ENCODE data around the gene LTBP1. TPM values are rescaled to one million over a fixed set of nuclear protein-coding genes. Genes with fewer than 3 reads are reported as not detected.

The LTBP1 gene
- total and polyA plus RNA-seq, 5 donors from 2014 or later = 3.7 TPM; not detected in 4

DNA sequence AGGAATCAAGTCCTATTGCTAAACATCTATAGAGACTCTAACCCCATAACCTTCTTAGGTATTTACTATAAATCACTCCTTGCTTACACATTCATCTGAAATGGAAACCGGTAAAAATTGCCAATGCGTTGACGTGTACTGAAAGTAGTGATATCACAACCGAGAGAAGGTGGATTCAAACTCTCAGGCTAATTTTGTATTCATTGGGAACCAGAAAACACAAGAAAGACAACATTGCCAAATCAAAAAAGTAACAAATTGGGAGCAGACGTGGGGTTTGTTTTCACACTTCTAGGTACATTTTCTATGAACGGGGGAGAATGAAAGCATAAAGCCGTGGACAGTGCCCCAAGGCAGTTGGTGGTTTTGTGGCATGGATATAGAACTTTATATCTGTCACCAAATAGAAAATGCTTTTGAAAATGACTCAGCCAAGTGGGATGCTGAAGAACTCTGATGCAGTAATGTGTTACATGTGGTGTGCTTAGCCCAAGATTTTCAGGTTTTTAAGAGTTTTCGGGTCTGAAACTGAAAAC, 374.6 kb downstream of the LTBP1 start:
- Histone ChIP-seq H3K36me3 (ENCODE audit: control insufficient read depth, insufficient read depth, low read length) (no peaks in the 10 kb centered on the region), H3K27ac (ENCODE audit: insufficient read depth, low read length, poor library complexity, severe bottlenecking) (no peak overlapping the region), H3K27me3 (ENCODE audit: control insufficient read depth, insufficient read depth, low read length) (no peaks in the 10 kb centered on the region), H3K4me1 (ENCODE audit: control insufficient read depth, insufficient read depth, low read length, poor library complexity, severe bottlenecking) (peaks cover 5% of the 10 kb centered on the region), H3K4me3 (ENCODE audit: low read depth, low read length) (peak overlapping the region; percentile 62), H3K9me3 (ENCODE audit: control insufficient read depth in 2 of 2, low read length in 2 of 2) (no peaks in the 10 kb centered on the region)
- Mint-ChIP-seq H3K9me3 (no peaks in the 10 kb centered on the region), H3K27ac (no peak overlapping the region), H3K4me1 (peaks cover 5 to 30% (median 14%) of the 10 kb centered on the region in 4 donors), H3K36me3 (no peaks in the 10 kb centered on the region), H3K4me3 (peak overlapping the region in 1 of 4 donors; percentile 3), H3K27me3 (peaks cover 11% of the 10 kb centered on the region)
- no peak for ATAC-seq (ENCODE audit: low read depth in 2 of 2)
- DNase-seq = peak in 1 of 3 donors; percentile 17

DNA sequence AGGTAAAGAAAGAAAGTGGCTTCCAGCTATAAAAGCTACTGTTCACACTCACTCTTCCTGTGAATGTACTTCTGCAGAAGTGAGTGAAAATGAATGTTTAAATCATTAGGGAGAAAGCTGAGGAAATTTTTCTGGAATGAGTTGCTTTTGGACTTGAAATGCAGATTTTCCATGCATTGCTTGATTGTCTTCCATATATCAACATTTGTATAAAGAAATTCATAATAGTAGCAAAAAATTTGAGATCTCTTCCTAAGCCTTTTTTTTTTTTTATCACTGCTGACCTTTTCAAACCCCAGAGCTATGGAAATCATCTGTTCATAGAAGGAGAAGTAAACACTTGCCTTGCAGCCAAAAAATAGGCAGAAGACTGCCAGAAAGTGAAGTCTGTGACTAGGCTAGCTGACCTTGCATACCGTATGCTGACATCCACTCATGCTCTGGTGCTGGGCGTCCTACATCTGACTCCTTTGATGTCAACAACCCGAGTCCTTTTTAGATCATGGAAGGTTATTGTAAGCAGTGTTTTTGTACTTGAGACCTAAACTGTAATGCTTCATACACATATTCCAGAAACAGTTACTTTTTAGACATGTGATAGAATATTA, 375.2 kb downstream of the LTBP1 start:
- no peak overlapping the region for H3K27ac Mint-ChIP-seq
- peaks cover 9% of the 10 kb centered on the region for H3K27me3 Mint-ChIP-seq

DNA sequence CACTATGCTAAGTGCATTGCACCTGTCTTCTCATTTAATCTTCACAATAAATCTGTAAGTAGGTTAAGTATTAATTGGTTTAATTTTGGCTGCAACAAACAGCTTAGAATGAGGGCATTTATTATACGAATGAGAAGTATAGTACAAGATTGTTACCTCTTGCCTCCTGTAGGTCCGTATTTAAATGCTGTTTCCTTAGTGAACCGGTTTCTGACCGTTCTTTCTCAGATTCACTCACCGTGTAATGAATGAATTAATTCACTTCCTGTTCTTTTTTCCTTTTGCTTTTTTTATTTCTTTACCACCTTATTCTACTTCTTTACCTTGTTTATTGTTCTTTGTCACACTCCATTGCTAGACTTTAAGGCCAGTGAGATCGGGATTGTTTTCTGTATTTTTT, 375.9 kb downstream of the LTBP1 start:
- Mint-ChIP-seq H3K4me3 (peak overlapping the region in 1 of 4 donors; percentile 36), H3K27me3 (peaks cover 9% of the 10 kb centered on the region), H3K4me1 (peaks cover 5 to 30% (median 14%) of the 10 kb centered on the region in 4 donors), H3K27ac (no peak overlapping the region), H3K36me3 (no peaks in the 10 kb centered on the region), H3K9me3 (no peaks in the 10 kb centered on the region)
- H3K4me1 ChIP-seq (ENCODE audit: control insufficient read depth, insufficient read depth, low read length, poor library complexity, severe bottlenecking) = peaks cover 5% of the 10 kb centered on the region
- ATAC-seq (ENCODE audit: low read depth in 2 of 2) = no peak
- H3K36me3 ChIP-seq (ENCODE audit: control insufficient read depth, insufficient read depth, low read length) = no peaks in the 10 kb centered on the region
- H3K27ac ChIP-seq (ENCODE audit: insufficient read depth, low read length, poor library complexity, severe bottlenecking) = no peak overlapping the region
- no peaks in the 10 kb centered on the region for H3K27me3 ChIP-seq (ENCODE audit: control insufficient read depth, insufficient read depth, low read length)
- H3K9me3 ChIP-seq (ENCODE audit: control insufficient read depth in 2 of 2, low read length in 2 of 2) = no peaks in the 10 kb centered on the region
- peak in 1 of 3 donors; percentile 13 for DNase-seq
- H3K4me3 ChIP-seq (ENCODE audit: low read depth, low read length) = peak overlapping the region; percentile 42

More for the DNA sequence above, 375.2 kb downstream of the LTBP1 start:
- Mint-ChIP-seq H3K4me1 (peaks cover 5 to 30% (median 14%) of the 10 kb centered on the region in 4 donors), H3K36me3 (no peaks in the 10 kb centered on the region), H3K9me3 (no peaks in the 10 kb centered on the region), H3K4me3 (peak overlapping the region in 2 of 4 donors; percentile 7 to 19)
- H3K27me3 ChIP-seq (ENCODE audit: control insufficient read depth, insufficient read depth, low read length) = no peaks in the 10 kb centered on the region
- no peaks in the 10 kb centered on the region for H3K36me3 ChIP-seq (ENCODE audit: control insufficient read depth, insufficient read depth, low read length)
- ATAC-seq (ENCODE audit: low read depth in 2 of 2) (no peak), DNase-seq (no peak)
- no peak overlapping the region for H3K27ac ChIP-seq (ENCODE audit: insufficient read depth, low read length, poor library complexity, severe bottlenecking)
- peaks cover 5% of the 10 kb centered on the region for H3K4me1 ChIP-seq (ENCODE audit: control insufficient read depth, insufficient read depth, low read length, poor library complexity, severe bottlenecking)
- peak overlapping the region; percentile 62 for H3K4me3 ChIP-seq (ENCODE audit: low read depth, low read length)
- H3K9me3 ChIP-seq (ENCODE audit: control insufficient read depth in 2 of 2, low read length in 2 of 2) = no peaks in the 10 kb centered on the region

DNA sequence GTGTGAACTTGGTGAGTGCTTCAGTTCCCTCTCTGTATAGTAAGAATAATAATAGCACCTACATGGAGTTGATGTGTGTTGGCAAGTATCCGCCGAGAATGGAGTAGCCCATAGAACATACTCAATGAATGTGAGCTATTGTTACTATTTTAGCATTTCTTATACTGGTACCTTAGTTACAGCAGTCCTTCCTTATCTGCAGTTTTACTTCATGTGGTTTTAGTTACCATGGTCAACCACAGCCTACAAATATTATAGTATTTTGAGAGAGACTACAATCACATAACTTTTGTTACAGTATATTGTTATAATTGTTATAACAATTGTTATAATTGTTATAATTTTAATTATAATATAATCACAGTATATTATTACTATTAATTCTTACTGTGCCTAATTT, 377.2 kb downstream of the LTBP1 start:
- H3K27ac Mint-ChIP-seq = no peak overlapping the region
- peaks cover 5 to 30% (median 14%) of the 10 kb centered on the region in 4 donors for H3K4me1 Mint-ChIP-seq
- no peaks in the 10 kb centered on the region for H3K36me3 Mint-ChIP-seq
- no peaks in the 10 kb centered on the region for H3K9me3 ChIP-seq (ENCODE audit: control insufficient read depth in 2 of 2, low read length in 2 of 2)
- H3K27ac ChIP-seq (ENCODE audit: insufficient read depth, low read length, poor library complexity, severe bottlenecking) = no peak overlapping the region
- H3K27me3 ChIP-seq (ENCODE audit: control insufficient read depth, insufficient read depth, low read length) = no peaks in the 10 kb centered on the region
- peaks cover 5% of the 10 kb centered on the region for H3K4me1 ChIP-seq (ENCODE audit: control insufficient read depth, insufficient read depth, low read length, poor library complexity, severe bottlenecking)
- no peak overlapping the region for H3K4me3 ChIP-seq (ENCODE audit: low read depth, low read length)
- H3K9me3 Mint-ChIP-seq = peaks cover 0 to 2% (median 0%) of the 10 kb centered on the region in 7 donors
- H3K36me3 ChIP-seq (ENCODE audit: control insufficient read depth, insufficient read depth, low read length) = no peaks in the 10 kb centered on the region
- no peak overlapping the region for H3K4me3 Mint-ChIP-seq
- no peak for ATAC-seq (ENCODE audit: low read depth in 2 of 2)
- DNase-seq = no peak
- peaks cover 5% of the 10 kb centered on the region for H3K27me3 Mint-ChIP-seq

DNA sequence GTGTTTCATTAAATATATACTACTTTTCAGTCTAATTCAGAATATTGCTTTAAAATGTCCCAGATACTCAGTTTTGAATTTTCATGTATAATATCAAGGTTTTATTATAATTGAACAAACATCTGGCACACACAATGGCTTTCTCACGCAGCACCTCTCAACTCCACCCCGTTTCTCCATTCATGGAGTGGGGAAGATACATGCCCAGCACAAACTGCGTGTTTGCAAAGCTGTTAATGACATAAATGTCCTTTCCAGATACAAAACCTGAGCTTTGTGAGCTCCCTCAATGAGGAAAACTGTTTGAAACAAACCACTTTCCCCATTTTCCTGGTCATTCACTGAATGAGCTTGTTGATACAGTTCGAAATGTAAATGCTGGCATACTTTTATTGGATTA, 379.3 kb downstream of the LTBP1 start:
- H3K9me3 ChIP-seq (ENCODE audit: control insufficient read depth in 2 of 2, low read length in 2 of 2) = no peaks in the 10 kb centered on the region
- no peak overlapping the region for H3K27ac ChIP-seq (ENCODE audit: insufficient read depth, low read length, poor library complexity, severe bottlenecking)
- H3K27me3 ChIP-seq (ENCODE audit: control insufficient read depth, insufficient read depth, low read length) = no peaks in the 10 kb centered on the region
- DNase-seq (no peak), ATAC-seq (ENCODE audit: low read depth in 2 of 2) (no peak)
- H3K4me1 ChIP-seq (ENCODE audit: control insufficient read depth, insufficient read depth, low read length, poor library complexity, severe bottlenecking) = peaks cover 5% of the 10 kb centered on the region
- no peak overlapping the region for H3K27ac Mint-ChIP-seq
- H3K9me3 Mint-ChIP-seq = peaks cover 0 to 2% (median 0%) of the 10 kb centered on the region in 7 donors
- H3K4me3 Mint-ChIP-seq = no peak overlapping the region
- no peaks in the 10 kb centered on the region for H3K36me3 Mint-ChIP-seq
- H3K27me3 Mint-ChIP-seq = peaks cover 5% of the 10 kb centered on the region
- peaks cover 5 to 29% (median 14%) of the 10 kb centered on the region in 4 donors for H3K4me1 Mint-ChIP-seq
- no peaks in the 10 kb centered on the region for H3K36me3 ChIP-seq (ENCODE audit: control insufficient read depth, insufficient read depth, low read length)
- no peak overlapping the region for H3K4me3 ChIP-seq (ENCODE audit: low read depth, low read length)

DNA sequence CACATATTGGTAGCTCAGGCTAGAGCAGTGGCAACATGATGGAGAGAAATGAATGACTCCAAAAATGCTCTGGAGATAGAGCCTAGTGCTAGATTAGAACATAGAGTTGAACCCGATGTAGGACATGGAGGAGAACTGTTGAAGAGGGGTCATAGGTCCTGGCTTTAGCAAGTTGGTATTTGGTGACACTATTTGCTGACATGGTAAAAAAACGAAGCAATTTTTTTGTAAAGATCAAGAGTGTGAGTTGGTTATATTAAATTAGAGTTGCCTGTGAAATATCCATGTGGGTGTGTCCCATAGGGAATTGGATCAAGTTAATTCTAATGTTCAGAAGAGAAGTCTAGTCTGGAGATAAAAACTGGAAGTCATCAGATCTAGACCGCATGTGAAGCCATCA, 386.7 kb downstream of the LTBP1 start:
- Histone ChIP-seq H3K9me3 (ENCODE audit: control insufficient read depth in 2 of 2, low read length in 2 of 2) (no peaks in the 10 kb centered on the region), H3K4me3 (ENCODE audit: low read depth, low read length) (no peak overlapping the region)
- peaks cover 0 to 4% (median 0%) of the 10 kb centered on the region in 7 donors for H3K9me3 Mint-ChIP-seq

DNA sequence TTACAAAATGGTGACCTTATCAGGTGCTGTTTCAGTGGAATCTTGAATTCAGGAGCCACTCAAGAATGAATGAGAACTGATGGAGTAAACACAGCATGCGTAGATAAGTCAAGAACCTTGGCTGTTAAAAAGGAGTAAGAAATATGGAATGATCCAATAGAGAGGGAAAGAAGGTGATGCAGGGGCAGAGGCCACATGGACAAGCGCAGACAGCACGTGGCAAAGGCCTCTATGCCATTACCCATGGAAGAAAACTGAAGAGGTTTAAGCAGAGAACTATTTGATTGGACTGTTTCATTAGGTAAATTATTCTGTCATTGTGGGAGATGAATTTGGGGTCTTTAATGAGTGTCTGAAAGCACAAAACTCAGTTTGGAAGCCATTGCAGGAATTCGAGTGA, 387.3 kb downstream of the LTBP1 start:
- peaks cover 0 to 4% (median 0%) of the 10 kb centered on the region in 7 donors for H3K9me3 Mint-ChIP-seq
- Histone ChIP-seq H3K27ac (ENCODE audit: insufficient read depth, low read length, poor library complexity, severe bottlenecking) (no peak overlapping the region), H3K27me3 (ENCODE audit: control insufficient read depth, insufficient read depth, low read length) (no peaks in the 10 kb centered on the region), H3K36me3 (ENCODE audit: control insufficient read depth, insufficient read depth, low read length) (no peaks in the 10 kb centered on the region), H3K4me3 (ENCODE audit: low read depth, low read length) (no peak overlapping the region), H3K4me1 (ENCODE audit: control insufficient read depth, insufficient read depth, low read length, poor library complexity, severe bottlenecking) (no peaks in the 10 kb centered on the region), H3K9me3 (ENCODE audit: control insufficient read depth in 2 of 2, low read length in 2 of 2) (no peaks in the 10 kb centered on the region)
- H3K36me3 Mint-ChIP-seq = no peaks in the 10 kb centered on the region
- ATAC-seq (ENCODE audit: low read depth in 2 of 2) = no peak
- H3K27me3 Mint-ChIP-seq = peaks cover 12% of the 10 kb centered on the region
- H3K27ac Mint-ChIP-seq = peak overlapping the region in 1 of 3 donors; percentile 4
- no peaks in the 10 kb centered on the region for H3K4me1 Mint-ChIP-seq
- DNase-seq = no peak
- no peak overlapping the region for H3K4me3 Mint-ChIP-seq

More for the DNA sequence above, 386.7 kb downstream of the LTBP1 start:
- Histone ChIP-seq H3K27ac (ENCODE audit: insufficient read depth, low read length, poor library complexity, severe bottlenecking) (no peak overlapping the region), H3K27me3 (ENCODE audit: control insufficient read depth, insufficient read depth, low read length) (no peaks in the 10 kb centered on the region), H3K4me1 (ENCODE audit: control insufficient read depth, insufficient read depth, low read length, poor library complexity, severe bottlenecking) (no peaks in the 10 kb centered on the region), H3K36me3 (ENCODE audit: control insufficient read depth, insufficient read depth, low read length) (no peaks in the 10 kb centered on the region)
- H3K36me3 Mint-ChIP-seq = no peaks in the 10 kb centered on the region
- no peaks in the 10 kb centered on the region for H3K4me1 Mint-ChIP-seq
- DNase-seq = no peak
- H3K27me3 Mint-ChIP-seq = peaks cover 10% of the 10 kb centered on the region
- no peak overlapping the region for H3K4me3 Mint-ChIP-seq
- H3K27ac Mint-ChIP-seq = no peak overlapping the region
- ATAC-seq (ENCODE audit: low read depth in 2 of 2) = no peak

DNA sequence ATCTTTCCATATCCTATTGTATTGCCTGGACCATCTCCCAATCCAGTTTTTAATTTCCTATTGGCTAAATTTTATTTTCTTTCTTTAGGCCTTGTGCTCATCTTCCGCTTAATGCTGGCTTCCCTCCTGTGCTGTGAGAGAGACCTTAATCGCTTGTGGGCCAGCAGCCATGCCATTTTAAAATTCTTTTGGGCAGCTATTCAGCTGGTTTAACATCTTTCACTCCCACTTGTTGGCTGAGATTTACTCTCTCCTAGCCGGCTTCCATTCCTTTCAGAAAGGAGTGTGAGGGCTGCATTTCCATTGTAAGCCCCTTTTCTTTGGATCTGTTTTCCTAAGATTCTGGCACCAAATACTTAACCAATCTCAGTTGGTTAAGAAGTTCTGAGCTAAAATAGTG, 388.8 kb downstream of the LTBP1 start:
- Mint-ChIP-seq H3K27me3 (peaks cover 21% of the 10 kb centered on the region), H3K36me3 (no peaks in the 10 kb centered on the region), H3K9me3 (peaks cover 0 to 4% (median 0%) of the 10 kb centered on the region in 7 donors), H3K27ac (no peak overlapping the region), H3K4me1 (no peaks in the 10 kb centered on the region), H3K4me3 (no peak overlapping the region)
- Histone ChIP-seq H3K4me3 (ENCODE audit: low read depth, low read length) (no peak overlapping the region), H3K4me1 (ENCODE audit: control insufficient read depth, insufficient read depth, low read length, poor library complexity, severe bottlenecking) (no peaks in the 10 kb centered on the region), H3K9me3 (ENCODE audit: control insufficient read depth in 2 of 2, low read length in 2 of 2) (no peaks in the 10 kb centered on the region), H3K27me3 (ENCODE audit: control insufficient read depth, insufficient read depth, low read length) (no peaks in the 10 kb centered on the region), H3K27ac (ENCODE audit: insufficient read depth, low read length, poor library complexity, severe bottlenecking) (no peak overlapping the region), H3K36me3 (ENCODE audit: control insufficient read depth, insufficient read depth, low read length) (no peaks in the 10 kb centered on the region)
- no peak for ATAC-seq (ENCODE audit: low read depth in 2 of 2)
- no peak for DNase-seq
